Thyroid gland (tissue), 4 donors: ENCODE results near the gene SPARC.

Source experiments
- POLR2A ChIP-seq, 2 donors: fragments of 450-650 bp; IDR thresholded peaks; one replicate each; pipeline ENCODE4 v1.6.1; 2017; ENCODE audit warnings: antibody characterized with exemption in 2 of 2, mild to moderate bottlenecking in 2 of 2, moderate library complexity in 1 of 2
- TF ChIP-seq, protein P1 (sequence below), 6 experiments: fragments of 200-600 bp in 3 of 6; fragments of 450-650 bp in 3 of 6; sonication (generic) in 3 of 6; IDR thresholded peaks; one replicate each; pipeline ENCODE4 v1.5.1; 2016 to 2019; ENCODE audit warnings: antibody characterized with exemption in 6 of 6, mild to moderate bottlenecking in 2 of 6, inconsistent platforms in 1 of 6, moderate library complexity in 1 of 6

DNA sequence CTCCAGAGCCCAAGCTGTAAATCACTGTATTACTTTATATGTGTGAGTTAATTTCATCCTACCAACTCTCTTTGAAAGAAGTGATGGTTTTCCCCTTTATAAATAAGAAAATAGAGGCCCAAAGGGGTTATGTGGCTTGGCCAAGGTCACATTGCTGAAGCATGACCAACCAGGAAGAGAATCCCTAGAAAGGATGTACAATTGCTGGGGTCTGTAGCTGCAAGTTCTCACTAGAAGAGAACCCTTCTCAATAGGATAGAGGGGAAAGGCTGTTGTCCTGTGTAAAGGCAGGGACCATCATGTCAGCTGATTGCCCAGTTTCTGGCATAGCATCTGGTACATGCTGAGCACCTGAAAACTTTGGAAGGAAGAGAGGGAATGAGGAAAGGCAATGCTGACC, 56.6 kb downstream of the SPARC start:
- TF ChIP-seq, protein P1, sequence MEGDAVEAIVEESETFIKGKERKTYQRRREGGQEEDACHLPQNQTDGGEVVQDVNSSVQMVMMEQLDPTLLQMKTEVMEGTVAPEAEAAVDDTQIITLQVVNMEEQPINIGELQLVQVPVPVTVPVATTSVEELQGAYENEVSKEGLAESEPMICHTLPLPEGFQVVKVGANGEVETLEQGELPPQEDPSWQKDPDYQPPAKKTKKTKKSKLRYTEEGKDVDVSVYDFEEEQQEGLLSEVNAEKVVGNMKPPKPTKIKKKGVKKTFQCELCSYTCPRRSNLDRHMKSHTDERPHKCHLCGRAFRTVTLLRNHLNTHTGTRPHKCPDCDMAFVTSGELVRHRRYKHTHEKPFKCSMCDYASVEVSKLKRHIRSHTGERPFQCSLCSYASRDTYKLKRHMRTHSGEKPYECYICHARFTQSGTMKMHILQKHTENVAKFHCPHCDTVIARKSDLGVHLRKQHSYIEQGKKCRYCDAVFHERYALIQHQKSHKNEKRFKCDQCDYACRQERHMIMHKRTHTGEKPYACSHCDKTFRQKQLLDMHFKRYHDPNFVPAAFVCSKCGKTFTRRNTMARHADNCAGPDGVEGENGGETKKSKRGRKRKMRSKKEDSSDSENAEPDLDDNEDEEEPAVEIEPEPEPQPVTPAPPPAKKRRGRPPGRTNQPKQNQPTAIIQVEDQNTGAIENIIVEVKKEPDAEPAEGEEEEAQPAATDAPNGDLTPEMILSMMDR (IDR thresholded peaks at IDR 0.05): no peak
- TF ChIP-seq POLR2A (IDR thresholded peaks at IDR 0.05): no peak
